H7 (cell line): ENCODE results near the gene SPRR4. TPM values are rescaled to one million over a fixed set of nuclear protein-coding genes. Genes with fewer than 3 reads are reported as not detected.

ENCODE experiments used
- DNase-seq: peaks from one replicate; pipeline ENCODE4 v3.0.0; 2012
- H3K27me3 ChIP-seq: 2 replicates; pipeline ENCODE4 v1.6.0; 2011; ENCODE audit warnings: mild to moderate bottlenecking, low read length; ENCODE audit not compliant: control insufficient read depth, insufficient read depth
- H3K36me3 ChIP-seq: replicated peaks from 2 replicates; pipeline ENCODE4 v1.5.1; 2011; ENCODE audit warnings: low read length; ENCODE audit not compliant: control insufficient read depth, insufficient read depth
- H3K4me3 ChIP-seq: 2 replicates; pipeline ENCODE4 v1.5.1; 2011; ENCODE audit warnings: low read depth, mild to moderate bottlenecking, control low read depth, low read length, moderate library complexity; ENCODE audit not compliant: insufficient read depth
- total RNA-seq: library from RNA; depleted of rRNA; stranded (reverse); fragments of >200 nt; shearing (Covaris generic); gene quantifications from 2 replicates; pipeline ENCODE4 v1.2.3, GENCODE V29; 2014

The SPRR4 gene
- total RNA-seq, 1 experiment from 2014 or later: not detected

- no peak for DNase-seq
- H3K4me3 ChIP-seq: no peak overlapping the region
- no peaks in the 10 kb centered on the region for H3K27me3 ChIP-seq
- no peaks in the 10 kb centered on the region for H3K36me3 ChIP-seq
Observed at GRCh38 chr1:152959273-152959672, 11.2 kb upstream of the SPRR4 start.

- no peaks in the 10 kb centered on the region for H3K36me3 ChIP-seq
- H3K4me3 ChIP-seq: no peak overlapping the region
- DNase-seq: no peak
- no peaks in the 10 kb centered on the region for H3K27me3 ChIP-seq
Observed at GRCh38 chr1:152959801-152960451, 10.5 kb upstream of the SPRR4 start.

GRCh38 chr1:152960452-152961044 lies 9.9 kb upstream of the SPRR4 start:
- DNase-seq: peak; percentile 55

GRCh38 chr1:152961226-152961891 lies 9.1 kb upstream of the SPRR4 start:
- no peak for DNase-seq
- no peaks in the 10 kb centered on the region for H3K27me3 ChIP-seq
- H3K36me3 ChIP-seq: no peaks in the 10 kb centered on the region
- H3K4me3 ChIP-seq: no peak overlapping the region

More at GRCh38 chr1:152960452-152961044, 9.9 kb upstream of the SPRR4 start:
- Histone ChIP-seq H3K36me3 (no peaks in the 10 kb centered on the region), H3K27me3 (no peaks in the 10 kb centered on the region), H3K4me3 (no peak overlapping the region)

- H3K4me3 ChIP-seq: no peak overlapping the region
- DNase-seq: no peak
- no peaks in the 10 kb centered on the region for H3K36me3 ChIP-seq
- no peaks in the 10 kb centered on the region for H3K27me3 ChIP-seq
Observed at GRCh38 chr1:152962876-152963415, 7.5 kb upstream of the SPRR4 start.

GRCh38 chr1:152964536-152964935 lies 5.9 kb upstream of the SPRR4 start:
- H3K27me3 ChIP-seq: no peaks in the 10 kb centered on the region
- no peaks in the 10 kb centered on the region for H3K36me3 ChIP-seq
- no peak for DNase-seq
- no peak overlapping the region for H3K4me3 ChIP-seq

GRCh38 chr1:152965853-152966252 lies 4.6 kb upstream of the SPRR4 start:
- Histone ChIP-seq H3K27me3 (no peaks in the 10 kb centered on the region), H3K4me3 (no peak overlapping the region), H3K36me3 (no peaks in the 10 kb centered on the region)
- no peak for DNase-seq

- no peaks in the 10 kb centered on the region for H3K36me3 ChIP-seq
- no peak overlapping the region for H3K4me3 ChIP-seq
- no peak for DNase-seq
- H3K27me3 ChIP-seq: no peaks in the 10 kb centered on the region
Observed at GRCh38 chr1:152967201-152967600, 3.2 kb upstream of the SPRR4 start.

- H3K27me3 ChIP-seq: no peaks in the 10 kb centered on the region
- DNase-seq: no peak
- no peaks in the 10 kb centered on the region for H3K36me3 ChIP-seq
- no peak overlapping the region for H3K4me3 ChIP-seq
Observed at GRCh38 chr1:152968248-152968647, 2.2 kb upstream of the SPRR4 start.

GRCh38 chr1:152969036-152969435 lies 1.4 kb upstream of the SPRR4 start:
- no peak for DNase-seq
- Histone ChIP-seq H3K4me3 (no peak overlapping the region), H3K27me3 (no peaks in the 10 kb centered on the region), H3K36me3 (no peaks in the 10 kb centered on the region)

GRCh38 chr1:152972196-152972886 lies 1.9 kb downstream of the SPRR4 start:
- H3K27me3 ChIP-seq: no peaks in the 10 kb centered on the region
- no peaks in the 10 kb centered on the region for H3K36me3 ChIP-seq
- no peak overlapping the region for H3K4me3 ChIP-seq
- no peak for DNase-seq

- DNase-seq: no peak
- Histone ChIP-seq H3K36me3 (no peaks in the 10 kb centered on the region), H3K4me3 (no peak overlapping the region), H3K27me3 (no peaks in the 10 kb centered on the region)
Observed at GRCh38 chr1:152976688-152977087, 6.2 kb downstream of the SPRR4 start.

GRCh38 chr1:152977614-152978013 lies 7.2 kb downstream of the SPRR4 start:
- DNase-seq: no peak
- Histone ChIP-seq H3K4me3 (no peak overlapping the region), H3K27me3 (no peaks in the 10 kb centered on the region), H3K36me3 (no peaks in the 10 kb centered on the region)

GRCh38 chr1:152980676-152981075 lies 10.2 kb downstream of the SPRR4 start:
- Histone ChIP-seq H3K4me3 (no peak overlapping the region), H3K36me3 (no peaks in the 10 kb centered on the region), H3K27me3 (no peaks in the 10 kb centered on the region)
- no peak for DNase-seq
